Calu3 (cell line): ENCODE data around the gene ANKHD1. TPM values are rescaled to one million over a fixed set of nuclear protein-coding genes. Genes with fewer than 3 reads are reported as not detected.
"Not testable (repeated sequence)": the region's sequence is repeated elsewhere in the genome, so short reads cannot be mapped to it uniquely, and the experiment has no call there.

Experiments used
- BruUV-seq: library from RNA; stranded (reverse); fragments of 400-500 nt; replicated peaks from 2 replicates; lab custom pipeline; 2021; lab: Mats Ljungman, UMichigan
- CTCF ChIA-PET: fragments of 300-600 bp; sonication (Branson Sonifier 250); formaldehyde crosslinking; loops from one replicate; lab custom pipeline; 2022; ENCODE audit warnings: antibody characterized with exemption; lab: Charles Lee
- DNase-seq: peaks from one replicate; pipeline ENCODE4 v3.0.0; 2022
- H3K27ac Mint-ChIP-seq: one replicate; pipeline ENCODE4 v1.8.0; 2022; ENCODE audit warnings: mixed read lengths; ENCODE audit not compliant: unreplicated experiment
- H3K27me3 Mint-ChIP-seq: one replicate; pipeline ENCODE4 v1.8.0; 2022; ENCODE audit warnings: mixed read lengths; ENCODE audit not compliant: unreplicated experiment
- H3K36me3 Mint-ChIP-seq: one replicate; pipeline ENCODE4 v1.8.0; 2022; ENCODE audit warnings: mild to moderate bottlenecking, moderate library complexity, mixed read lengths; ENCODE audit not compliant: insufficient read depth, unreplicated experiment
- H3K4me1 Mint-ChIP-seq: one replicate; pipeline ENCODE4 v1.8.0; 2022; ENCODE audit warnings: mild to moderate bottlenecking, low read depth, mixed read lengths; ENCODE audit not compliant: unreplicated experiment
- H3K4me3 Mint-ChIP-seq: one replicate; pipeline ENCODE4 v1.8.0; 2022; ENCODE audit warnings: mild to moderate bottlenecking, low read depth, moderate library complexity, mixed read lengths; ENCODE audit not compliant: unreplicated experiment
- H3K9me3 Mint-ChIP-seq: one replicate; pipeline ENCODE4 v1.8.0; 2022; ENCODE audit warnings: low read depth, mixed read lengths; ENCODE audit not compliant: unreplicated experiment
- intact Hi-C: fragments of 100-400 bp; cut with micrococcal nuclease; formaldehyde crosslinking; loops from one replicate; pipeline ENCODE4 v1.10.0; 2022; ENCODE audit not compliant: unreplicated experiment
- microRNA-seq: library from miRNA; unstranded; fragments of <30 nt; microRNA quantifications from one replicate; pipeline ENCODE4 v1.2.0, GENCODE V29; 2022
- total RNA-seq: library from RNA; stranded (reverse); gene quantifications from 2 replicates; pipeline ENCODE4 v1.2.3, GENCODE V29; 2022
- TF ChIP-seq, protein P1 (sequence below): fragments of 200-600 bp; IDR thresholded peaks from one replicate; pipeline ENCODE4 v1.8.0; 2022; ENCODE audit warnings: antibody characterized with exemption; ENCODE audit not compliant: unreplicated experiment

ANKHD1 gene
- total RNA-seq, 1 experiment from 2014 or later, result 167 TPM

DNA sequence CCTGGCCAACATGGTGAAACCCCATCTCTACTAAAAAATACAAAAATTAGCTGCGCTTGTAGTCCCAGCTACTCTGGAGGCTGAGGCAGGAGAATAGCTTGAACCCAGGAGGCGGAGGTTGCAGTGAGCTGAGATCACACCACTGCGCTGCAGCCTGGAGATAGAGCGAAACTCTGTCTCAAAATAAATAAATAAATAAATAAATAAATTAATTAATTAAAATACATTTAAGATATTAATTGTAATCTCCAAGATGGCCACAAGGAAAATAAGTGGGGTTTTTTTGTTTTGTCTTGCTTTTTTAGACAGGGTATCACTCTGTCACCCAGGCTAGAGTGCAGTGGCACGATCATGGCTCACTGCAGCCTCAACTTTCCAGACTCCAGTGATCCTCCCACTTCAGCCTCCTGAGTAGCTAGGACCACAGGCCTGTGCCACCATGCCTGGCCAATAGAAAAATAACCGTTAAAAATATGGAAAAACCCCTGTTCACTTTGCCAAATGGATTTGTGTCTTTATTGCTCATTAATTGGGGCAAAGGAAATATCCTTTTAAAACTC is 177.6 kb downstream of the ANKHD1 start:
- H3K27me3 Mint-ChIP-seq, BruUV-seq, DNase-seq, H3K27ac Mint-ChIP-seq, H3K4me3 Mint-ChIP-seq, H3K36me3 Mint-ChIP-seq, CTCF ChIA-PET, H3K9me3 Mint-ChIP-seq: not testable (repeated sequence)
- intact Hi-C loops, result loop anchor here (10.0 kb wide), 1 partner anchor 146 kb away; no protein-coding TSS in a partner anchor
- peaks cover 11% of the 10 kb centered on the region for H3K4me1 Mint-ChIP-seq
- TF ChIP-seq, protein P1, sequence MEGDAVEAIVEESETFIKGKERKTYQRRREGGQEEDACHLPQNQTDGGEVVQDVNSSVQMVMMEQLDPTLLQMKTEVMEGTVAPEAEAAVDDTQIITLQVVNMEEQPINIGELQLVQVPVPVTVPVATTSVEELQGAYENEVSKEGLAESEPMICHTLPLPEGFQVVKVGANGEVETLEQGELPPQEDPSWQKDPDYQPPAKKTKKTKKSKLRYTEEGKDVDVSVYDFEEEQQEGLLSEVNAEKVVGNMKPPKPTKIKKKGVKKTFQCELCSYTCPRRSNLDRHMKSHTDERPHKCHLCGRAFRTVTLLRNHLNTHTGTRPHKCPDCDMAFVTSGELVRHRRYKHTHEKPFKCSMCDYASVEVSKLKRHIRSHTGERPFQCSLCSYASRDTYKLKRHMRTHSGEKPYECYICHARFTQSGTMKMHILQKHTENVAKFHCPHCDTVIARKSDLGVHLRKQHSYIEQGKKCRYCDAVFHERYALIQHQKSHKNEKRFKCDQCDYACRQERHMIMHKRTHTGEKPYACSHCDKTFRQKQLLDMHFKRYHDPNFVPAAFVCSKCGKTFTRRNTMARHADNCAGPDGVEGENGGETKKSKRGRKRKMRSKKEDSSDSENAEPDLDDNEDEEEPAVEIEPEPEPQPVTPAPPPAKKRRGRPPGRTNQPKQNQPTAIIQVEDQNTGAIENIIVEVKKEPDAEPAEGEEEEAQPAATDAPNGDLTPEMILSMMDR, result peak; percentile 36

DNA sequence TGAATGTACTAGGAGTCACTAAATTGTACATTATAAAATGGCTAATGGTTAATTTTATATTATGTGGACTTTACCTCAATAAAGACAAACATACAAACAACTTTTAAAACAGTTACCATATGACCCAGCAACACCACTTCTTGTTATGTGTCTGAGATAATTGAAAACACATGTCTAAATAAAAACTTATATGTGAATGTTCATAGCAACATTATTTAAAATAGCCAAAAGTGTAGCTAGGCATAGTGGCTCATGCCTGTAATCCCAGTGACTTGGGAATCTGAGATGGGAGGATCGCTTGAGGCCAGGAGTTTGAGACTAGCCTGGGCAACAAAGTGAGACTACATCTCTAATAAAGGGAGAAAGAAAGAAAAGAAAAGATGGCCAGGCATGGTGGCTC is 185.9 kb downstream of the ANKHD1 start:
- no peaks in the 10 kb centered on the region for H3K4me1 Mint-ChIP-seq
- CTCF ChIA-PET, result no interaction called here
- intact Hi-C loops, result no loop called here
- no peak for DNase-seq
- H3K27me3 Mint-ChIP-seq, result no peaks in the 10 kb centered on the region
- H3K4me3 Mint-ChIP-seq, result no peak overlapping the region
- H3K36me3 Mint-ChIP-seq, result no peaks in the 10 kb centered on the region
- TF ChIP-seq, protein P1, result no peak
- BruUV-seq, result no TSS peak
- H3K9me3 Mint-ChIP-seq, result no peaks in the 10 kb centered on the region
- no peak overlapping the region for H3K27ac Mint-ChIP-seq

GRCh38 chr5:140588311-140589070 is 186.9 kb downstream of the ANKHD1 start:
- no peaks in the 10 kb centered on the region for H3K36me3 Mint-ChIP-seq
- H3K4me3 Mint-ChIP-seq, result no peak overlapping the region
- intact Hi-C loops, result no loop called here
- H3K4me1 Mint-ChIP-seq, result no peaks in the 10 kb centered on the region
- H3K27me3 Mint-ChIP-seq, result no peaks in the 10 kb centered on the region
- CTCF ChIA-PET, result interaction anchor here (0.6 kb wide), 1 partner anchor 245 kb away, joined by 5 read pairs; no protein-coding TSS in a partner anchor
- TF ChIP-seq, protein P1, result no peak
- H3K27ac Mint-ChIP-seq, result no peak overlapping the region
- no peaks in the 10 kb centered on the region for H3K9me3 Mint-ChIP-seq
- no TSS peak for BruUV-seq
- DNase-seq, result no peak

Small RNAs within 50 kb of the gene (microRNA-seq; reads per million reads assigned to microRNA genes)
- gene MIR6831, result 2.8 reads per million

Other genes starting within 250 kb of the ANKHD1 start
- 198 and 259 TPM in 2 replicates for gene CYSTM1, start 226.6 kb upstream of the ANKHD1 start, total RNA-seq
- 67.5 and 71.9 TPM in 2 replicates for gene PFDN1, start 98.7 kb upstream of the ANKHD1 start, total RNA-seq
- 6.4 and 7.2 TPM in 2 replicates for gene HBEGF, start 55.2 kb upstream of the ANKHD1 start, total RNA-seq
- 0.24 TPM in 1 of 2 replicates, not detected in the other for gene SLC4A9, start 41.6 kb upstream of the ANKHD1 start, total RNA-seq
- 14.1 and 18.8 TPM in 2 replicates for gene EIF4EBP3, start 145.8 kb downstream of the ANKHD1 start, total RNA-seq
- 29.5 and 33.0 TPM in 2 replicates for gene SRA1, start 155.6 kb downstream of the ANKHD1 start, total RNA-seq
- gene APBB3, start 162.8 kb downstream of the ANKHD1 start, total RNA-seq, result 15.1 and 15.7 TPM in 2 replicates
- 80.6 and 93.6 TPM in 2 replicates for gene SLC35A4, start 163.0 kb downstream of the ANKHD1 start, total RNA-seq
- 0.73 and 1.1 TPM in 2 replicates for gene CD14, start 231.3 kb downstream of the ANKHD1 start, total RNA-seq
- gene TMCO6, start 237.6 kb downstream of the ANKHD1 start, total RNA-seq, result 28.5 and 30.9 TPM in 2 replicates
- 71.3 and 71.4 TPM in 2 replicates for gene NDUFA2, start 245.8 kb downstream of the ANKHD1 start, total RNA-seq
- gene IK, start 246.0 kb downstream of the ANKHD1 start, total RNA-seq, result 115 and 130 TPM in 2 replicates